Smooth muscle cell (in vitro differentiated cells): ENCODE data around the gene TLE2. TPM values are rescaled to one million over a fixed set of nuclear protein-coding genes. Genes with fewer than 3 reads are reported as not detected.
A peak's percentile ranks its signal among the peaks of the same experiment; 100 is the strongest.
"Not testable (repeated sequence)": the region's sequence is repeated elsewhere in the genome, so short reads cannot be mapped to it uniquely, and the experiment has no call there.

Source experiments
- DNase-seq: peaks from one replicate; lab custom pipeline; 2025; ENCODE audit not compliant: unreplicated experiment; lab: John Stamatoyannopoulos, UW
- H2AFZ ChIP-seq: fragments of 200-600 bp; sonication (generic); 2 replicates; pipeline ENCODE4 v1.6.0; 2016; ENCODE audit warnings: antibody characterized with exemption, low read depth, mild to moderate bottlenecking
- H3F3A ChIP-seq: fragments of 200-600 bp; sonication (generic); 2 replicates; pipeline ENCODE4 v1.6.0; 2017; ENCODE audit warnings: antibody characterized with exemption, low read depth
- H3K27ac ChIP-seq: fragments of 200-600 bp; sonication (generic); 2 replicates; pipeline ENCODE4 v1.5.1; 2016; ENCODE audit warnings: low read depth, mild to moderate bottlenecking
- H3K27me3 ChIP-seq: fragments of 200-600 bp; sonication (generic); 2 replicates; pipeline ENCODE4 v1.6.1; 2016; ENCODE audit warnings: low read depth, mild to moderate bottlenecking
- H3K36me3 ChIP-seq: fragments of 200-600 bp; sonication (generic); 2 replicates; pipeline ENCODE4 v1.5.1; 2016; ENCODE audit warnings: low read depth
- H3K4me1 ChIP-seq: fragments of 200-600 bp; sonication (generic); 2 replicates; pipeline ENCODE4 v1.5.1; 2016; ENCODE audit warnings: low read depth
- H3K4me2 ChIP-seq: fragments of 200-600 bp; sonication (generic); 2 replicates; pipeline ENCODE4 v1.6.0; 2016; ENCODE audit warnings: mild to moderate bottlenecking
- H3K4me3 ChIP-seq: fragments of 200-600 bp; sonication (generic); 2 replicates; pipeline ENCODE4 v1.5.1; 2016; ENCODE audit warnings: mild to moderate bottlenecking
- H3K79me2 ChIP-seq: fragments of 200-600 bp; sonication (generic); 2 replicates; pipeline ENCODE4 v1.6.0; 2016; ENCODE audit warnings: low read depth, mild to moderate bottlenecking
- H3K9ac ChIP-seq: fragments of 200-600 bp; sonication (generic); 2 replicates; pipeline ENCODE4 v1.6.0; 2016; ENCODE audit warnings: low read depth
- H3K9me3 ChIP-seq: fragments of 200-600 bp; sonication (generic); replicated peaks from 2 replicates; pipeline ENCODE4 v1.5.1; 2016; ENCODE audit warnings: low read depth
- H4K20me1 ChIP-seq: fragments of 200-600 bp; sonication (generic); 2 replicates; pipeline ENCODE4 v1.6.0; 2016; ENCODE audit warnings: low read depth
- WGBS: methylation state at CpG from one replicate; pipeline ENCODE4 v1.1.7; 2016; ENCODE audit warnings: low lambda C conversion rate; 5-methylcytosine and 5-hydroxymethylcytosine counted together
- polyA plus RNA-seq: library from polyadenylated mRNA; unstranded; fragments of >200 nt; fragmentation: Nextera tagmentation; extraction: Ambion mirVana; gene quantifications from 2 replicates; pipeline ENCODE4 v1.2.1, GENCODE V29; 2016
- total RNA-seq: library from RNA; depleted of rRNA; stranded (reverse); fragments of >200 nt; gene quantifications from 2 replicates; pipeline ENCODE4 v1.2.3, GENCODE V29; 2014
- TF ChIP-seq, protein P1 (sequence below): fragments of 200-600 bp; sonication (generic); IDR thresholded peaks from 2 replicates; pipeline ENCODE4 v1.5.1; 2017; ENCODE audit warnings: borderline replicate concordance, mild to moderate bottlenecking, antibody characterized with exemption; ENCODE audit not compliant: insufficient read depth, poor library complexity, severe bottlenecking

Gene TLE2
- total and polyA plus RNA-seq, 2 experiments from 2014 or later = 7.1 to 14.9 TPM

DNA sequence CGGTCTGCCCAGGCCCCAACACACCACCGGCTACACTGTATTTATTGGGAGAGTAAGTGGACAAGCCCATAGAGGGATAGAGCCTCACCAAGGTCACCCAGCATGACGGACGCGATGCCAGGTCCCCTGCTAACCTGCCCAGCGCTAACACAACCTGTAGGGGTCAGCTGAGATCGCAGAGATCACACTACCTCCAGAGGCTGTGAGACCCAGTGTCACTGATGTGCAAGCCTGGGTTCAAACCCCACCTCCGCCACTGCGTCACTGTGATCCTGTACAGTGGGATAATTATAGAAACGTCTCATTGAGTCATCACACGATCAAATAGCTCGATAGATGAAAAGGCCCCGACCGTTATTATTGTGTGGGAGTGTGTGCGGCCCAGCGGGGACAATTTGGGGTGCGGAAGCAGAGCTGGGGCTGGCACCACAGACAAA, 10.6 kb upstream of the TLE2 start:
- TF ChIP-seq, protein P1, sequence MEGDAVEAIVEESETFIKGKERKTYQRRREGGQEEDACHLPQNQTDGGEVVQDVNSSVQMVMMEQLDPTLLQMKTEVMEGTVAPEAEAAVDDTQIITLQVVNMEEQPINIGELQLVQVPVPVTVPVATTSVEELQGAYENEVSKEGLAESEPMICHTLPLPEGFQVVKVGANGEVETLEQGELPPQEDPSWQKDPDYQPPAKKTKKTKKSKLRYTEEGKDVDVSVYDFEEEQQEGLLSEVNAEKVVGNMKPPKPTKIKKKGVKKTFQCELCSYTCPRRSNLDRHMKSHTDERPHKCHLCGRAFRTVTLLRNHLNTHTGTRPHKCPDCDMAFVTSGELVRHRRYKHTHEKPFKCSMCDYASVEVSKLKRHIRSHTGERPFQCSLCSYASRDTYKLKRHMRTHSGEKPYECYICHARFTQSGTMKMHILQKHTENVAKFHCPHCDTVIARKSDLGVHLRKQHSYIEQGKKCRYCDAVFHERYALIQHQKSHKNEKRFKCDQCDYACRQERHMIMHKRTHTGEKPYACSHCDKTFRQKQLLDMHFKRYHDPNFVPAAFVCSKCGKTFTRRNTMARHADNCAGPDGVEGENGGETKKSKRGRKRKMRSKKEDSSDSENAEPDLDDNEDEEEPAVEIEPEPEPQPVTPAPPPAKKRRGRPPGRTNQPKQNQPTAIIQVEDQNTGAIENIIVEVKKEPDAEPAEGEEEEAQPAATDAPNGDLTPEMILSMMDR = no peak
- no peak overlapping the region for H3K9ac ChIP-seq
- WGBS = 81% methylated on average over 17 of the region's 17 CpGs
- peaks cover 10% of the 10 kb centered on the region for H3K4me1 ChIP-seq
- DNase-seq = no peak
- no peaks in the 10 kb centered on the region for H3K79me2 ChIP-seq
- no peaks in the 10 kb centered on the region for H4K20me1 ChIP-seq
- H3F3A ChIP-seq = peaks cover 19% of the 10 kb centered on the region
- no peak overlapping the region for H3K4me2 ChIP-seq
- H2AFZ ChIP-seq = no peak overlapping the region
- H3K4me3 ChIP-seq = no peak overlapping the region
- no peaks in the 10 kb centered on the region for H3K9me3 ChIP-seq
- H3K36me3 ChIP-seq = no peaks in the 10 kb centered on the region
- H3K27me3 ChIP-seq = no peaks in the 10 kb centered on the region
- H3K27ac ChIP-seq = no peak overlapping the region

DNA sequence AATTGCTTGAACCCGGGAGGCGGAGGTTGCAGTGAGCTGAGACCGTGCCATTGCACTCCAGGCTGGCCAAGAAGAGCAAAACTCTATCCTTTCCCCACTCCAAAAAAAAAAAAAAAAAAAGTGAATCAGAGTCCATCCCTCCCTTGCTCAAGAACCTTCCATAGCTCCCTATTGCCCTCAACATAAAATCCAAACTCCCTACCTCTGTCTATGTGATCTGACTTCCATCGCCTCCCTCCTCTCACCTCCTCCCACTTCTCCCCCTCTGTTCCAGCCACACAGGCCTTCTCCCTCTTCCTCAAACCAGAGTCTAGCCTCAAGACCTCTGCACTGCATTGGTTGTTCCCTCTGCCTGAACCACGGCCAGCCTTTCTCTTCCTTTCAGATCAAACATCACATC, 10.0 kb upstream of the TLE2 start:
- H3F3A ChIP-seq = peaks cover 20% of the 10 kb centered on the region
- H3K4me1 ChIP-seq = peaks cover 12% of the 10 kb centered on the region
- H3K27ac ChIP-seq = no peak overlapping the region
- no peaks in the 10 kb centered on the region for H3K79me2 ChIP-seq
- no peaks in the 10 kb centered on the region for H4K20me1 ChIP-seq
- TF ChIP-seq, protein P1 = no peak
- DNase-seq = no peak
- no peak overlapping the region for H3K4me2 ChIP-seq
- H3K27me3 ChIP-seq = no peaks in the 10 kb centered on the region
- no peaks in the 10 kb centered on the region for H3K36me3 ChIP-seq
- H3K9ac ChIP-seq = no peak overlapping the region
- WGBS = 93% methylated on average over 5 of the region's 5 CpGs
- no peak overlapping the region for H2AFZ ChIP-seq
- H3K4me3 ChIP-seq = no peak overlapping the region
- no peaks in the 10 kb centered on the region for H3K9me3 ChIP-seq

GRCh38 chr19:3038214-3038613, 9.1 kb upstream of the TLE2 start:
- no peaks in the 10 kb centered on the region for H3K27me3 ChIP-seq
- DNase-seq = no peak
- no peak overlapping the region for H3K27ac ChIP-seq
- TF ChIP-seq, protein P1 = no peak
- H4K20me1 ChIP-seq = no peaks in the 10 kb centered on the region
- H3K36me3 ChIP-seq = no peaks in the 10 kb centered on the region
- H3K4me2 ChIP-seq = no peak overlapping the region
- no peak overlapping the region for H3K4me3 ChIP-seq
- H3K9ac ChIP-seq = no peak overlapping the region
- H3K4me1 ChIP-seq = peaks cover 12% of the 10 kb centered on the region
- H2AFZ ChIP-seq = no peak overlapping the region
- no peaks in the 10 kb centered on the region for H3K79me2 ChIP-seq
- H3F3A ChIP-seq = peaks cover 20% of the 10 kb centered on the region
- no peaks in the 10 kb centered on the region for H3K9me3 ChIP-seq
- 88% methylated on average over 5 of the region's 5 CpGs for WGBS

- peak overlapping the region; percentile 95 for H3K4me2 ChIP-seq
- not testable (repeated sequence) for H3K79me2 ChIP-seq, H3K9me3 ChIP-seq, H4K20me1 ChIP-seq, H3K27me3 ChIP-seq, DNase-seq, H2AFZ ChIP-seq, H3K9ac ChIP-seq, H3K27ac ChIP-seq, H3K36me3 ChIP-seq
- H3K4me1 ChIP-seq = peaks cover 12% of the 10 kb centered on the region
- WGBS = 68% methylated on average over 14 of the region's 14 CpGs
- H3K4me3 ChIP-seq = peak overlapping the region; percentile 62
- H3F3A ChIP-seq = peaks cover 20% of the 10 kb centered on the region
Measured at GRCh38 chr19:3036977-3037544, 8.0 kb upstream of the TLE2 start.
